HG02884 (cell line): Measurements from ENCODE around the gene MBP.

ENCODE experiments used
- ATAC-seq: cut with Tn5 transposase; IDR thresholded peaks from one replicate; pipeline ENCODE4 v1.9.1; 2021; ENCODE audit warnings: mild to moderate bottlenecking, moderate library complexity; ENCODE audit not compliant: unreplicated experiment

Gene MBP

DNA sequence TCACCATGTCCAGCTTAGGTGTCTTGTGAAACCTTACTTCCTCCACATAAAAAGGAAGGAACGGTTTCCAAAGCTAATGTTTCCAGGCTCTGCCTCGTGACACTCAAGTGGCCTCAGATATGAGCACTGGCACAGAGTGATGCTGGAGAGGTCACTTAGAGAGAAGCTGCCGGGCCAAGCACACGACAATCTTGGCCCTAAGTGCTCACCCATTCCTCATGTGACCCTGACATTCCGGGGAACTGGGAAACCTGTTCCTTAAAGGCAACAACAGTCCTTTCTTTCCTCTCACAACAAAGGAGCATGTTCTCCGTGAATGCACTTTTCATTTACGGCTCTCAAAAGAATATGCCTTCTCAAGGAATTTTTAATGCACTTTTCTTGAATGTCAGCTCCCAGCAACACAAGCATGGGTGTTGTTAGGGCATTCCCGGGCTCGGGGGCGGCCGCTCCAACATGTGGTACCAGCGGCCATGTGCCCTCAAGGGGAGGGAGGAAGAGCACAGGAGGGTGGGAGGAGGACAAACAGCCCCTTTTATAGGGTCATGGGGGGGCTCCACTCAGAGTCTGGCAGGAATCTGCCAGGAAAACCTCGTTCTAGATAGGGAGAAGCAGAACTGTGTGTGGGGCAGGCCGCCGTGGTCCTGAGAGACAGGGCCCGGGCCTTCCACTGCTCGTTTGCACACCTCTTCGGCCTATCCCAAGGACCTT is 118.6 kb downstream of the MBP start:
- ATAC-seq, result no peak

- no peak for ATAC-seq
Observed at GRCh38 chr18:77012806-77013541, 119.6 kb downstream of the MBP start.

GRCh38 chr18:77012120-77012519 is 120.5 kb downstream of the MBP start:
- ATAC-seq, result no peak

GRCh38 chr18:77009675-77010074 is 122.9 kb downstream of the MBP start:
- ATAC-seq, result no peak

GRCh38 chr18:77008576-77009315 is 123.8 kb downstream of the MBP start:
- ATAC-seq, result no peak

DNA sequence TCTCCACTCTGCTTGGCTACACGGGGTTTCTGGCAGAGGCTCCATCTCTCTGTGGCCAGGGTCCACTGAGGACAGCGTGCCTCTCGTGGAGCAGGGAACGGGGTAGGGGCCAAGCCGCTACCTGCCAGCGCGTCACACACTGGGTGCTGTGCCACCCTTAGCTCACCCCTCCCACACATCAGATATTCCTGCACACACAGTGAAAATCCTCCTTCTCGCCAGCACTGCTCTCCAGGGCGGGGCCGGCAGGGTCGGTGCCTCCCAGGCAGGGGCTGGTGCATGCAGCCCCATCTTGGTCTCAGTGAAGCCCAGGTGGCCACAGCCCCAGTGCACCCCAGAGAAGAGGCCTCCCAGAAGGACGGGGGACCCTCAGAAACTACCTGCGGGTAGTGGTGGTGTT is 124.6 kb downstream of the MBP start:
- ATAC-seq, result no peak

DNA sequence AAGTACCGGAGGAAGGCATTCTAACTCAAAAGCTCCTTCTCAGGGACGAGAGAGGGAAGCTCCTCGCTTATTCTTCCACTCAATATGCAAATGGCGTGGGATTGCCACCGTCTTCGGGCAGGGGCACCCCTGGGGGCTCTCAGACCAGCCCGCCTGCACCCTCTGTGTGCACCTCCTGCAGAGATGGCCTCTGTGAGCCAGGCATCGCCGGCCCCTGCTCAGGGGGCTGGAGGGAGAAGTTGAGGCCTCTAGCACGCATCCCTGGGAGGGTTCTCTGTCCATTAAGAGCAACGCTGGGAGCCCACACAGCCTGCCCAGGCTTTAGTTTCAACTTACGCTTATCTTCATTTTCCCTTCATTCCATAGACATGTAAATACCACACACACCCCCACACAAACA is 125.3 kb downstream of the MBP start:
- no peak for ATAC-seq

GRCh38 chr18:77006305-77007175 is 126.0 kb downstream of the MBP start:
- ATAC-seq, result no peak

GRCh38 chr18:77005651-77006195 is 126.9 kb downstream of the MBP start:
- ATAC-seq, result no peak

DNA sequence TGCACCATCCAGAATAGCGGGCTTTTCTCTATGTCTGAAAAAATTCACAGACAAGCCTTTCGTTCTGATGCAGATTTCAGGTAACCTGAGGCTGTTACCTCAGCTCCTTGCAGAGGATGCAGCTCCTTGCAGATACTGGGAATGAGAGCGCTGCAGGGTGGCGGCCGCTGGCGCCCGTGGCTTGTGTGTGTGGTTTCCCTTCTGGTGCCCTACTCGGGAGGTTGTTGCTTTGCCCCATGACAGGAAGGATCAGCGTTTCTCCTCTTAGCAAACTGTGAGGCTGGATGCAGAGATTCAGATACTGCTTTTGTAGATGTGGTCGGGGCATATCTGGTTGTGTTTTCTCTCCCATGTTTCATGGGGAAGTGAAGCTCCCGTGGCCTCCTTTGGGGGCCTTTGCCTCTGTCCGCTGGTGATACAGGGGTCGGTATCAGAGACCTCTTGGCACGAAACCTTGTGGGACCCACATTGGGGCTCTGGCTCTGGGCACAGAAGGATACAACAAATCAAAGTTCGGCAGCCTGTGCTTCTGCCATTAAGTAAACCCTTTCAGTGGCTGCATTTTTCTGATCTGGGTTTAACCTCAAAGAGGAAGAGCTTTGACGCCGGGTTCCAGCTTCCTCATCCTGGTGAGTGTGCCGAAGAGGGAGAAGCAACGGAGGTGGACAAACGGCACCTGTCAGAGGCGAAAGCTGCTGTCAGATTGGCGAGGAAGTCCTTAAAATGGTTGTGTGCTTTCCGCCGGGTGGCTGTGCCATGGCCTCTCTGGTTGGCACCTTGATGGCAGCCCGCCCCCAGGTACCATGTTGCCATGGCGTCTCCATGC is 127.8 kb downstream of the MBP start:
- no peak for ATAC-seq

- no peak for ATAC-seq
Observed at GRCh38 chr18:77003316-77003715, 129.3 kb downstream of the MBP start.

GRCh38 chr18:77002496-77002895 is 130.1 kb downstream of the MBP start:
- no peak for ATAC-seq

DNA sequence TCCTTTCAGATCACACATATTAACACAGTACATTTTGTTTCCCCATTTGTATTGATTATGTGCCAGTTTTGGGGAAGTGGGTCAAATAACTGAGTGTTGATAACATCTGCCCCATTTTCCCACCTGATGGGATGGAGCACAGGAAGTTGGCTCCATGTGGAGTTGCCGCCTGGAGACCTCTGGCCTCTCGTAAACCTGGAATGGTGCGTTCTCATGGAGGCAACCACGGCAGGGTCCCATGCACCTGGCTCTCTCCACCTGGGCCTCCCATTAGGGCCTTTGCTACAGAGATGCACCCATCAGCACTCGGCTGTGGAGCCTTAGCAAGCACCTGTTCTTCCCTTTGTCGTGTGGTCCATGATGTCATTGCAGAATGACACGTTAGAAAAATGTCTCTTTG is 130.6 kb downstream of the MBP start:
- ATAC-seq, result no peak

DNA sequence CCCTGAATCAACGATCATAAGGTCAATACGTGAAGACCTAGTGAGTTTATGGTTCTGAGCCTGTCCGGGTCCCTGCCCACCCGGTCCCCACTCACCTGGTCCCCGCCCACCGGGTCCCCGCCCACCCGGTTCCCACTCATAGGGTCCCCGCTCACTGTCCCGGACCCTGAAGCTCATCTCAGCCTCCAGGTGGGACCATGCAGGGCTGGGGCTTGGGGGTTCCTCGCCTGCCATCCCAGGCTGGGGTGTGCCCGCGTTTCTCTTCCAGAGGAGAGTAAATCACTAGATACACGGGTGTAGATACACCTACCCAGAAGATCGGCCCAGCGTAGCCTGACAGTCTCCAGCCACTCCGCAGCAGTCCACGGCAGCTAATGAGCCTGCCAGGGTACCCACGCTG is 131.5 kb downstream of the MBP start:
- no peak for ATAC-seq

- no peak for ATAC-seq
Observed at GRCh38 chr18:77000527-77000926, 132.1 kb downstream of the MBP start.

DNA sequence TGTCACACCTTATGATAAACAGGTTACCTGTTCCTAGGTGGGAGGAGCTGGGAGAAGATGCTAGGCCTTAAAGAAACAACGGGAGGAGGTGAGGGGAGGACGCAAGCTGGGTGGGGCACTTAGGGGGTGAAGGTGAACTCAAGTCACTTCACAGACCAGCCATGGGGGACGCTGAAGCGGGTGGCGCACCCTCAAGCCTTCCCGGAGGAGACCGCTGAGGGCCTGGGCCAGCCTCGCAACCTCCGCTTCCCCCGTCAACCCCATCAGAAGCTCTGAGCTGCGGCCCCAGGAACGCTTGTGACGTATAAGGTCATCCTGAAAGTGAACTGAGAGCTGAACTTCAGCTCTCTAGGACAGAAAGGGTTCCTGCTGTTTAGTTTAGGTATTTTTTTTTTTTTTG is 133.5 kb downstream of the MBP start:
- no peak for ATAC-seq

GRCh38 chr18:76997951-76998808 is 134.4 kb downstream of the MBP start:
- no peak for ATAC-seq

GRCh38 chr18:76996429-76996828 is 136.2 kb downstream of the MBP start:
- ATAC-seq, result no peak

DNA sequence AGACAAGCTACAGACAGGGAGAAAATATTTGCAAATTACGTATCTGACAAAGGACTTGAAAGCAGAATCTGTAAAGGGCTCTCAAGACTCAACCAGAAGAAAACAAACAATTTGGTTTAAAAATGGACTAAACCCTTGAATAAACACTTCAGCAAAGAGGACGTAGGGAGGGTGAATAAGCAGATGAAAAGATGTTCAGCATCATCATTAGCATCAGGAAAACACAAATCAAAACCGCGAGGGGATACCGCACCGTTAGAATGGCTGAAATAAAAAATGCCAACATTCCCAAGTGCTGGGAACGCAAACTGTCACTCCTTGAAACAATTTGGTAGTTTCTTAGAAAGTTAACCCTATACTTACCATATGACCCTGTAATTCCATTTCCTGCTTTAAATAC is 136.7 kb downstream of the MBP start:
- ATAC-seq, result no peak
